ENCODE measurements around the gene DEAF1. TPM values are rescaled to one million over a fixed set of nuclear protein-coding genes. Genes with fewer than 3 reads are reported as not detected.

The DEAF1 gene
- total RNA-seq, 1 donor from 2014 or later, result 48.9 TPM

GRCh38 chr11:626475-627307, 68.3 kb downstream of the DEAF1 start, which contains the start of gene SCT:
SCT (minus strand) TSS chr11:627181; CDS start chr11:627143, 38 bp downstream.
- Histone ChIP-seq H3K27me3 (ENCODE audit: insufficient read depth, low read length) (peaks cover 2% of the 10 kb centered on the region), H3K36me3 (ENCODE audit: insufficient read depth, low read length) (no peaks in the 10 kb centered on the region), H3K9ac (ENCODE audit: low read length) (no peak within 1 kb of the TSS), H3K27ac (ENCODE audit: low read depth, low read length) (no peak within 1 kb of the TSS), H3K4me2 (ENCODE audit: low read length) (peak within 1 kb of the TSS; percentile 78), H3K79me2 (ENCODE audit: insufficient read depth, low read length) (no peaks in the 10 kb centered on the region), H2AFZ (ENCODE audit: low read depth, low read length) (no peak within 1 kb of the TSS), H4K20me1 (ENCODE audit: insufficient read depth, low read length) (peaks cover 5% of the 10 kb centered on the region), H3K9me3 (ENCODE audit: insufficient read depth, low read depth, low read length) (no peaks in the 10 kb centered on the region), H3K4me3 (ENCODE audit: insufficient read depth, low read depth, low read length) (no peak within 1 kb of the TSS), H3K4me1 (ENCODE audit: insufficient read depth, low read length) (peaks cover 15% of the 10 kb centered on the region)
- peaks cover 23% of the 10 kb centered on the region for H3K4me1 Mint-ChIP-seq (ENCODE audit: low read depth, unreplicated experiment)
- H3K27ac Mint-ChIP-seq (ENCODE audit: unreplicated experiment), result peak within 1 kb of the TSS; percentile 98
- DNase-seq (ENCODE audit: low read depth) (no peak), FAIRE-seq (no peak)
- TF ChIP-seq EZH2 (IDR thresholded peaks at IDR 0.05; ENCODE audit: insufficient read depth, low read length), result peak; percentile 76
- no peak for TF ChIP-seq CTCF (IDR thresholded peaks at IDR 0.05; ENCODE audit: insufficient read depth, low read depth, low read length)
- no peaks in the 10 kb centered on the region for H3K27me3 Mint-ChIP-seq (ENCODE audit: low read depth, unreplicated experiment)
- peaks cover 9% of the 10 kb centered on the region for H3K36me3 Mint-ChIP-seq (ENCODE audit: low read depth, unreplicated experiment)
- peak within 1 kb of the TSS; percentile 34 for H3K4me3 Mint-ChIP-seq (ENCODE audit: unreplicated experiment)
- peaks cover 4% of the 10 kb centered on the region for H3K9me3 Mint-ChIP-seq (ENCODE audit: unreplicated experiment)

GRCh38 chr11:625636-626268, 69.3 kb downstream of the DEAF1 start:
- Histone ChIP-seq H2AFZ (ENCODE audit: low read depth, low read length) (no peak overlapping the region), H3K4me3 (ENCODE audit: insufficient read depth, low read depth, low read length) (no peak overlapping the region), H3K27ac (ENCODE audit: low read depth, low read length) (no peak overlapping the region), H3K4me1 (ENCODE audit: insufficient read depth, low read length) (peaks cover 15% of the 10 kb centered on the region), H4K20me1 (ENCODE audit: insufficient read depth, low read length) (peaks cover 5% of the 10 kb centered on the region), H3K36me3 (ENCODE audit: insufficient read depth, low read length) (no peaks in the 10 kb centered on the region), H3K79me2 (ENCODE audit: insufficient read depth, low read length) (no peaks in the 10 kb centered on the region), H3K9ac (ENCODE audit: low read length) (no peak overlapping the region), H3K9me3 (ENCODE audit: insufficient read depth, low read depth, low read length) (no peaks in the 10 kb centered on the region), H3K4me2 (ENCODE audit: low read length) (no peak overlapping the region), H3K27me3 (ENCODE audit: insufficient read depth, low read length) (peaks cover 2% of the 10 kb centered on the region)
- Mint-ChIP-seq H3K27me3 (ENCODE audit: low read depth, unreplicated experiment) (no peaks in the 10 kb centered on the region), H3K9me3 (ENCODE audit: unreplicated experiment) (peaks cover 4% of the 10 kb centered on the region), H3K4me1 (ENCODE audit: low read depth, unreplicated experiment) (peaks cover 22% of the 10 kb centered on the region), H3K27ac (ENCODE audit: unreplicated experiment) (no peak overlapping the region), H3K4me3 (ENCODE audit: unreplicated experiment) (no peak overlapping the region), H3K36me3 (ENCODE audit: low read depth, unreplicated experiment) (peaks cover 9% of the 10 kb centered on the region)
- DNase-seq (ENCODE audit: low read depth) (no peak), FAIRE-seq (no peak)
- TF ChIP-seq CTCF (IDR thresholded peaks at IDR 0.05; ENCODE audit: insufficient read depth, low read depth, low read length) (no peak), EZH2 (IDR thresholded peaks at IDR 0.05; ENCODE audit: insufficient read depth, low read length) (no peak)

Measured in astrocyte (in vitro differentiated cells and primary cell).